NCI-H524 (cell line): Measurements from ENCODE around the gene LRRC8E.
"Not testable (repeated sequence)": the region's sequence is repeated elsewhere in the genome, so short reads cannot be mapped to it uniquely, and the experiment has no call there.

ENCODE experiments used
- DNase-seq, 2 experiments: peaks; one replicate each; lab custom pipeline; 2025; lab: John Stamatoyannopoulos, UW

Gene LRRC8E

DNA sequence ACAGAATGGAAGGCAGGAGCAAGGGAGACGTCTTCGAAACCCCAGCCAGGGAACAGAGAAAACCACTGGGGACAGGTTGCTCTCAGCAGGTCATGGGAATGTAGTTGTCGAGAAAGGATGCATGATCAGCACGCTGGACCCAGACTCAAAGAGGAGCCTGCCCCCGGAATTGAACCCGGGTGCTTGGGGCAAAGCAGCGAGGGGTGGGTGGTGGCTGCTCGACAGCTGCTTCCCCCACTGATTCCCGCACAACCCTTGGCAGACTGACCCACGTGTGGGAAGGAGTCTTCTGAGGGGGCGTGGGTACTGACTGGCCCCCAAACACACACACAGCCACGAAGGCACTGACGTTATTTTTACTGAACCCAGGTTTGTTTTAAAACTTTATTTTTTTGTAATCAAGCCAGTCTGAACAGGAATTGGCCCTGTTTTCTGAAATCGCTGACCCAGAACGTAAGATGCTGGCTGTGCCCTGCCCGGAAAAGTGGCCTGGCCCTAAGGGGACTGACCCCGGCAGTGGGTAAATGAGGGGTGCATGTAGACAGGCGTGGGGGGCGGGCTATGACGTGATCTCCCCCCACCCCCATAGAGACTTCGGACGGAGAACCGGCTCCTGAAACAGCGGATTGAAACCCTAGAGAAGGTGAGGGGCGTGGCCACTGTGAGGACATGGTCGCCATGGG is 32.7 kb upstream of the LRRC8E start:
- DNase-seq = no peak

DNA sequence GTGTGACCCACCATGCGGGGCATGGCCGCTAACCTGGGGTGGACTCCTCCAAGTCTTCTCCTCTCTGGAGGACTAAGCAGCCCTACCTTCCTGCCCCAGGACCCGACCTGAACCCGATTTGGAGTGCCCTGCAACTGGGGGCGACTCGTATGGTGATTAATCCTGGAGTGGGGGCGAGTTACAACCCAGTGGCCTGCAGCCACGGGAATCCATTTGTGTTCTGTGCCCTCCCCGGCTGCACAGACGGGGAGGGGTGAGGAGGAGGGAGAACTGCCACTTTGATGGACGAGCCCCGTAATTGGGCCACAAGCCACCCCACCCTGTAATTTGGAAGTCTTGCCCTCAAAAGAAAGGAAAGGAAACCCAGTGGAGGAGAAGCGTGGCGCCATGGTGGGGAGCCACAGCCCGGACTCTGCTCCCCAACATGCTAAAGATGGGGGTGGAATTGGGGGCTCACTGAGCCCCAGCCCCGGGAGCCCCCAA is 32.2 kb upstream of the LRRC8E start:
- DNase-seq = no peak

DNA sequence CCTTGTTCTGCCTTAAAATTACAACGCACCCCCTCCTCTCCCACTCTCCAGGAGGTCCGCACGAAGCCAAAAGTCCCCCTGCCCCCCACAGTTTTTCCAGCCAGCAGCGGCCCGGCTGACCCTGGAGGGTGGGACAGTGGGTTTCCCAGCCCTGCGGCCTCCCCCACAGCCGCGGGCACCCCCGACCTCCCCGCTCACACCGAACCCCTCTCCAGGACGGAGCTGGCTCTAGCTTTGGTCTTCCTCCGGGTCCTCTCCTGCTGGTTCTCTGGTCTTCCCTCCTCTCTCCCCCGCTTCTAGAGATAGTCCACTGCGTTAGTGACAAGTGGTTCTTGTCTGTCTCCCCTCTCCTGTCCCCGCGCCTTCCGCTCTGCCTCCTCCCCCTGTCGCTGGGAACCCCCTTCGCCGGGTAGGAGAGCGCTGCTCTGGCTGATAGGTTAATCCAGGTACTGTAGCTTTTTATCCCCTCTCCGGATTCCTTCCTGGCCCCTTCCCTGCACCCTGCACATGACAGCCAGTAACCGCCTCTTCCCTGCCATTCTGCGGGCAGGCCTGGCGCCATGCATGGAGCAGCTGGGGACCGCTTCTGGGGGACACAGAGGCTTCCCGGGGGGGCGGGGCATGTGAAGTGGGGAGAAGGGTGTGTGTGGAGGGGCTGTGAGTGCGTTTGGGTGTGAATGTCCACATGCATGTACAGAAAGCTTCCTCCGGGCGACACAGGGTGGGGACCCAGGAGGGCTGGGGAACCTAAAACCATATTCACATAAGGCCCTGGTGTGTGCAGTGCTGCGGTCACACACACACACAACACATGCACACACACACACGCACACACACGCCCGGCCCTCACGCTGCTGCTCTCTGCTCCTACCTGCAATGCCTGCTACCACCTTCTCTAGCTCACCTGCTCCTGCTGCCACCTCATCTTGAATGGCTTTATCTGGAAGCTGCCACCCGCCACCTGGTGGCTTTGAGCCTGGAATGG is 31.3 kb upstream of the LRRC8E start:
- DNase-seq = no peak

DNA sequence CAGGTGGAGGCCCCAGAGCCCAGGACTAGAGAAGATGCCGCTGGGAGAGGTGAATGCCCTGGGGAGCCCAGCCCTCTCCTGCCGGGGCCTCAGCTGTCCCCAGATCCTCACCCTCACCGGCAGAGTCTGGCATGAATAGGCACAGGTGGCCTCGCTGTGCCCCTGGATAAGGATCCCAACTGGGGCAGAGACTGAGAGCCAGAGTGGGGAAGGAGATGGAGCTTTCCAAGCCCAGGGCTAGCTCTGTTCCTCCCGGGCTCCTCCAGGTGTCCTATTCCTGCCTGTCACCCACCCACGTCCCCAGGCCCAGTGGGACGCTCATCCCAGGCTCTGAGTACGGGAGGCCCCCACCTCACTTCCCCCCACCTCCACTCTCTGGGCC is 30.6 kb upstream of the LRRC8E start:
- no peak for DNase-seq

DNA sequence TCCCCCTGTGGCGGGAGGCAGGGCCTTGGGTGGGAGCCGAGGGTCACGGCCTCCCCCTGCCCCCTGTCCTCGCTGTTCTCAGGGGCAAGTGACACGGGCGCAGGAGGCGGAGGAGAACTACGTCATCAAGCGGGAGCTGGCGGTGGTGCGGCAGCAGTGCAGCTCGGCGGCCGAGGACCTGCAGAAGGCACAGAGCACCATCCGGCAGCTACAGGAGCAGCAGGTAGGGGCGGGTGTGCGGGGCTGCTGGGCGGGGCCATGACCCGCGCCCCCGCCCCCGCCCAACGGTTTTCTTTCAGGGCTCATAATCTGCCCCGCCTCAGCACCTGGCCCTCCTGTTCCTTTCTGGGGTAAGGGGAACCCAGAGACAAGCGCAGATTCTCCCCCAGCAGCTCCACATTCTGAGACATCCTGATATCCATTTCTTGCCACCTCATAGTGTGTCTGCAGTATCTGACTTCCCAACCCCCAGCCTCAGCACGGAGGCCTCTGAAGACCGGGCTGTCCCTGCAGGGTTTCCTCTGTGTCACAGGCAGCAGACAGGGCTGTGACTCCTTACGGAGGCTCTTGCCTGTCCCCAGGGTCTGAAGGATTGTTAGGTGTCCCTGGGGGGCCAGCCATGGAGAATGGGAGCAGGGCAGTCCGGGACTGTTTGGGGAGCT is 30.1 kb upstream of the LRRC8E start:
- peak; percentile 49 to 77 for DNase-seq

DNA sequence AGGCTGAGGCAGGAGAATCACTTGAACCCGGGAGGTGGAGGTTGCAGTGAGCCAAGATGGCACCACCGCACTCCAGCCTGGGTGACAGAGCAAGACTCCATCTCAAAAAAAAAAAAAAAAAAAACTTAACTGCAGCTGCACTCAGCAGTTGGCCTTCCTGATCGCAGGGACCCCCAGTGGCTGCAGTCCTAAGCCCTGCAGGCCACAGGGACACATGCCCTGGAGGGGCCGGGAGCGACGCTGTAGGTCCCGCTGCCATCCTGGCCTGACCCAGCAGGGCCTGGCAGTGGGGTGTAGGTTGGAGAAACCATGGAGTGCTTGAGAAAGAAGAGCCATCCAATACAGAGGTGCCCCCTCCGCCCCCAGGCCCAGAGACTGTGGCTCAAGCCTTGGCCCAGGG is 29.2 kb upstream of the LRRC8E start:
- not testable (repeated sequence) for DNase-seq

DNA sequence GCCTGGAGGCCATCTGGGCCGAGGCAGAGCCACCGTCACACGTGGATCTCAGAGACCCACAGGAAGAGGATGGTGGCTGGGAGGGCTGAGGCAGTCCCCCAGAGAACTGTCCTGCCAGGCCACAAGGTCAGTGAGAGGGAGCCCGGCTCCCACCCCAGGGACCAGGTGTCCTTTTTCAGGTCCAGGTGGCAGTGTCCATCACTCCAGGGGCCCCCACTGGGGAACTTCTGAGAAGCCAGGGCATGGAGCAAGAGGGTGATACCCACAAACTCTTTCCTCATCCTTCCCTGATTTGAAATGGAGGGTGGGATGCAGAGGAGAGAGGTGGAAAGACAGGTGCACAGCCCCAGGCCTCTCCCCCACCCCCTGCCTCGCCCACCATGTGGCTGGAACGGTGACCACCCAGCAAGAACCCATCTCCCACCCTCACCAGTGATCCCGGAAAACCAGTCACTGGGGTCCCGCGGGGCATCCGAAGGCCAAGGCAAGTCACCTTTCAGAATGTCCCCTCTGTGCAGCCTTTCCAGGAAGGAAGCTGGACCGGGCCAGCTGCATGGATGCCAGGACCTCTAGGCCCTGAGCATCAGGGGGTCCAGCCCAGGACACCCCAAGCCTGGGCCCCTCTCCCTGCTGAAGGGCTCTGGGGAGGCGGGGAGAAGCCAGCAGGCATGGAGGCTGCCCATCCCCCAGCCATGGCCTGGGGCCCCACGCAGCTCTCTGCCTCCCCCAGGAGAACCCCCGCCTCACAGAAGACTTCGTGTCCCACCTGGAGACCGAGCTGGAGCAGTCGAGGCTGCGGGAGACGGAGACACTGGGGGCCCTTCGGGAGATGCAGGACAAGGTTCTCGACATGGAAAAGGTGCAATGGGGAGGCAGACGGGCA is 28.2 kb upstream of the LRRC8E start:
- no peak for DNase-seq

DNA sequence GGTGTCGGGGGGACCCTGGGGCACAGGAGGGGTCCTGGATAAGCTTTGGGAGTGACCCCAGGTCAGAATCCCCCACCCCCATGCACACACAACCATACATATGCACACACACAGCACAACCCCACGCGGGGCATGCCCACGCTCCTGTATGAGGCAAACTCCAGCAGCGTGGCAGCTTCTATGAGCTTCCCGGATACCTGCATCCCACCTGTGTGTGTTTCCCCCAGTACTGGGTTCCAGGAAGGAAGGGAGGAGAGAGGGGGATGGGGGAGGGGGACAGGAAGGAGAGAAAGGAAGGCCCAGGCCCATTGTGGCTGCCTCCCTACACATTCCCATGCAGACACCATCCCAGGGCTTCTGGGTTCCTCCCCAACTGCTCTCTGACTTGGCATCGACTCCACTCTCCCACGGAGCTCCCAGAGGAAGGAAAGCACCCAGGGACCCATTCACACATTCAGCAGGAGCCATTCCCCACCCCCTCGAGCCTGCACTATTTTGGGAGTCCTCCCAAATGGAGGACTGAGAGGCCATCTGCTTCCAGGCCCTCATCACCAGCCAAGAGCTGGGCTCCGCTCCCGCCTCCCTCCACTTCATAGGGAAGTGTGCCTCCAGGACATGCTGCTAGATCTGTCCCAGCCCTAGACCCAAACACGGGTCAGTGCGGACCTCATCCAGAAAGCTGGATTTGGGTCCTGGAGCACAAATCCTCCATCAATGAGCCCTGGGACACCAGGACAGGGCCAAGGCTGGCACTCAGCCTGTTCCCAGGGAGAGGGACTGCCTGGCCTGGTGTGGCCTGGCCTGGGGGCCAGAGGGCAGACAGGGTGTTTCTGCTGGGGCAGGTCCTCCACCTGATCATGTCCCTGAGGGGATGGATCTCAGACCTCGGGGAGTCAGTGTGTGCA is 27.3 kb upstream of the LRRC8E start:
- no peak for DNase-seq

DNA sequence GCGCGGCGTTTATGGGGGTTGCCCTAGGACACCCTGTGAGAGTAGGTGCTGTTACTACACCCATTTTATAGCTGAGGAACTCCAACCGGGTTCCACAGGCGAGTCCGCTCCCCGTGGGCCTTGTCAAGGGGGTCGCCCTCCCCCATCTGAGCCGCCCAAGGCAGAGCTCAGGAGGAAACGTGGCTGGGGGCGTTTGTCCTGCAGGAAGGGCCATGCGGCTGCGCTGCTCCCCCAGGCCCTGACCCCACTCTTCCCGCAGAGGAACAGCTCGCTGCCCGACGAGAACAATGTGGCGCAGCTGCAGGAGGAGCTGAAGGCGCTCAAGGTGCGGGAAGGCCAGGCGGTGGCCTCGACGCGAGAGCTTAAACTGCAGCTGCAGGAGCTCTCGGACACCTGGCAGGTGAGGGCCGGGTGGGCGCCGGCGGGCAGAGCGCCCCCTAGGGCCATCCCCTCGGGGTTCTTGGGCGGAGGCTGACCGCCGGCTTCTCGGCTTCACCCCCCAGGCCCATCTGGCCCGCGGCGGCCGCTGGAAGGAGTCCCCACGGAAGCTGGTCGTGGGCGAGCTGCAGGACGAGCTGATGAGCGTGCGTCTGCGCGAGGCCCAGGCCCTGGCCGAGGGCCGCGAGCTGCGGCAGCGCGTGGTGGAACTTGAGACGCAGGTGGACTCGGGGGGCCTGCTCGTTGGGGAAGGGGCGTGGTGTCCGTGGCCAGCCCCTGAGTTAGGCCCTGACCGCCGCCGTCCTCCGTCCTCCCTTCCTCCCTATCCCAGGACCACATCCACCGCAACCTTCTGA is 26.5 kb upstream of the LRRC8E start:
- DNase-seq = no peak

DNA sequence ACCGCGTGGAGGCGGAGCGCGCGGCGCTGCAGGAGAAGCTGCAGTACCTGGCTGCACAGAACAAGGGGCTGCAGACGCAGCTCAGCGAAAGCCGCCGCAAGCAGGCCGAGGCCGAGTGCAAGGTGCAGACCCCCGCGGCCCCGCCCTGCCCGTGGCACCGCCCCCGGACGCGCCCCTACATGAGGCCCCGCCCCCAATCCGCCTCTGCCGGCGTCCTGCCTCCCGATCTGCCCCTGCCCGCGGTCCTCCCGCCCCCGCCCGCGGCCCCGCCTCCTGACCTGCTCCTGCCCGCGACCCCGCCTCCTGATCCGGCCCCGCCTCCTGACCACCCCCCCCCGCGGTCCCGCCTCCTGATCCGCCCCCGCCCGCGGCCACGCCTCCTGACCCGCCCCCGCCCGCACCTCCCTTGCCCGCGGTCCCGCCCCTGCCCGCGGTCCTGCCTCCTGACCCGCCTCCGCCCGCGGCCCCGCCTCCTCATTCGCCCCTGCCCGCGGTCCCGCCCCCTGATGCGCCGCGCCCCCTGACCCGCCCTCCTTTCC is 25.8 kb upstream of the LRRC8E start:
- DNase-seq = no peak

DNA sequence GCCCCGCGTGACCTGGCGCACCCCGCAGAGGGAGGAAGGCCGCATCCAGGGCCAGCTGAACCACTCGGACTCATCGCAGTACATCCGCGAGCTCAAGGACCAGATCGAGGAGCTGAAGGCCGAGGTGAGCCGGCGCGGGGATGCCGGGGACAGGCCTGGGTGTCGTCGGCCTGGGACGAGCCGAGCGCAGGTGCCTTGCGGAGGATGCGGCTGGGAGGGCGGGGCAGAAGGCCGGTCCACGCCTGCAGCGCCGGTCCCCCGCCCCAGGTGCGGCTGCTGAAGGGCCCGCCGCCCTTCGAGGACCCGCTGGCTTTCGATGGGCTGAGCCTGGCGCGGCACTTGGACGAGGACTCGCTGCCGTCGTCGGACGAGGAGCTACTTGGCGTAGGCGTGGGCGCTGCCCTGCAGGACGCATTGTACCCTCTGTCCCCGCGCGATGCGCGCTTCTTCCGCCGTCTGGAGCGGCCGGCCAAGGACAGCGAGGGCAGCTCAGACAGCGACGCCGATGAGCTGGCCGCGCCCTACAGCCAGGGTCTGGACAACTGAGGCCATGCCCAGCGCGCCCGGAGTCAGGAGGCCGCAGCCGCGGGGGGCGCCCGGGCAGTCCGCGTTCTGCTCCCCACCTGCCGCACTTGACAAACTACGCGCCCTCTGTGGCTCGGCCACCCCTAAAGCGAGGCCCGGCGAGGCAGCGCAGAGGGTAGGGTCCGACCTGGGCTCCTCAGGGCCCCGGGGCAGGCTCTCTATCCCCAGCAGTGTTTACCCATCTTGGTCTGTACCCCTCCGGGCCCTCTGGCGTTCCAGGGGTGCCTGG is 24.9 kb upstream of the LRRC8E start:
- no peak for DNase-seq

DNA sequence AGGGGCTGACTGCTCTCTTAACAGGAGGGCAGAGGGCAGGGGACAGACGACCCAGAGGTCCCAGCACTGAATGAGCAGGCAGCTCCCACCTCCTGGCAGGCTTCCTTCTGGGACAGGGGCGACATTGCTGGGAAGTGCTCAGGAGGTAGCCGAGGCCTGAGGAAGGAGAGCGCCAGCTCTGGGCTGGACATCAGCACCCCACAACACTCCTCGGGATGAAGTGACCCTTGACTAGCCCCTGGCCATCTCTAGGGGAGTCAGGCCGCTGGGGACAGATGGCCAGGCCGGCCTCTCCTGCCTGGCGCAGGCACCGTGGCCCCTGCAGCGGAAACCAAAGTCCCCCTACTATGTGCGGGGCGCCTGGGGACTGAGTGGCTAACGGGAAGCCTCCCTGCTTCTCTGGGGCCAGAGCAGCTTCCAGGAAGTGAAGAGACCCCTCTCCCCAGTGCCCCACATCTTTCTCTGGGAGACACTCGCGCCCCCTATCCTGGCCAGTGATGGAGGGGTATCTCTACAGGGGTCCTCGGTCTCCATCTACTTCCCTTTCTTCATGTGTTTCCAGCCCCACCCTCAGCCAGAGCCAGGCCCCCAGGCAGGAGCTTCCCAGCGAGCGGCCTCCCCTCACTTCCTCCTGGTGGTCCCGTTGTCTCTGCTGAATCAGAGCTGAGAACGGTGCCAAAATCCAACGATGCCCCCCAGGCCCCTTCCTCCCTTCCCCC is 24.2 kb upstream of the LRRC8E start:
- DNase-seq = no peak

DNA sequence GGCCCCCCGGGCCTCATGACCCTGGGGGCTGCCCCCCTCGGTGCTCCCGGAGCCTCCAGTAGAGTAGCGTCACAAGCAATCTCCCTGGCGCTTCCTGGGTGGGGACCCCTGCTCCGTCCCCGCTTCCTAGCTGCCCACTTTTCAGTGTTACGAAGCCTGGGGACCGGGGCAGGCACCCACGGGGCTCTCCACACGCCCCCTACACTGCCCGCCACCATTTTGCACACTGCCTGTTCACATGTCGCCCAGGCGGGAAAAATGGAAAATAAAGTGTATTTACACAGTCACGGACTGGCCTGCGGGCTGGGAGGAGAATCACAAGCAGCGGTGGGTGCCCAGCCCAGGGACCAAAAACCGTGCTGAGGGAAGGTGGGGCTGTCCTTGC is 23.6 kb upstream of the LRRC8E start:
- DNase-seq = no peak

DNA sequence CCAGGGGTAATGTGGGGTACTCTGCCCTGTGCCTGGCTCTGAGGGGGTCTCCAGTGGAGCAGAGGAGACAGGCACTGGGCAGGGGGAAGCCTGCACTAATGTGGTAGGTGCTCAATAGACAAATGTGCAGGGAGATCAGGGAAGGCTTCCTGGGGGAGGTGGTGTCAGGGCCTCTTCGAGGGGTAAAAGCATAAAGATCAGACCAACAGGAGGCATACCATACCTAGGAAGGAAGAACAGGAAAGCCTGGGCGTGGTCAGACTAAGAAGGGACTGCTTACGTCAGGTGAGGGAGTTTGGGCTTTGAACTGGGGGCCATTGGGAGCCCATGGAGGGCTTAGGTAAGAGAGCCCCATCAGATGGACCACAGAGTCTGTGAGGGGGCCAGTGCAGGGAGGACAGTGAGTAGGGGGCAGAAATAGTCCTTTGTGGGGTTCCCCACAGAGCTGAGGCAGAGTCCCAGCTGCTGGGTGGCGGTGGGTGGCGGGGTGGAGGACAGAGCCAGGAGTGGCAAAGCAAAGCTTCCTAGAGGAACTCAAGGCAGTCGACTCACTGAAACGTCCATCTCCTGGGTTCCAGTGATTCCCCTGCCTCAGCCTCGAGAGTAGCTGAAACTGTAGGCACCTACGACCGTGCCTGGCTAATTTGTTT is 22.9 kb upstream of the LRRC8E start:
- DNase-seq = no peak

DNA sequence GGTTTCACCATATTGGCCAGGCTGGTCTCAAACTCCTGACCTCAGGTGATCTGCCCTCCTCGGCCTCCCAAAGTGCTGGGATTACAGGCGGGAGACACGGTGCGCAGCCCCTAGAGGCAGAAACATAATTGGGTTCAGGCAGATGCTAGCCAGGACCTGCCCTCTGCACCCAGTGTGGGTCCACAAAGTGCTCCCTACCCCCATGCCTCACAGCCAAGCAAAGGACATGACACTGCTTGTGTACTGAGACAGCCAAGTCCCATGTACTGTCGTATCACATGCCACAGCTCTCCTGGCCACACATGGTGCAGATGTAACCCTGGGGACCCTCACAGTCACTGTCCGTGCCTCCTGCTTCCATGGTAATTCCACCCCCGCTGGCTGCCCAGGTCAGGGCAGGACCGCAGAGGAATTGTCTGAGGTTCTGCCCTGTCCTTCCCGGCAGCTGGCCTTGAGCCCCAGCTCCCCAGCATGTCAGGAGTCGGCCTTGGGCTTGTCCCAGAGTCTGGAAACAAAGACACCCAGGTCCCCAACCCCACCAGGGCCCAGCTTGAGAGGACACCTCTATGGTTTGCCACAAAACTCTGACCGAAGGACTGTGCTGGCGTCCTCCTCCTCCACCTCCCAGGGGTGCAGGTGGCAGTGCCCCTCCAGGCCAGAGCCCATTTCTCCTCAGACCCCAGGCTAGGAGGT is 21.8 kb upstream of the LRRC8E start:
- DNase-seq = no peak

DNA sequence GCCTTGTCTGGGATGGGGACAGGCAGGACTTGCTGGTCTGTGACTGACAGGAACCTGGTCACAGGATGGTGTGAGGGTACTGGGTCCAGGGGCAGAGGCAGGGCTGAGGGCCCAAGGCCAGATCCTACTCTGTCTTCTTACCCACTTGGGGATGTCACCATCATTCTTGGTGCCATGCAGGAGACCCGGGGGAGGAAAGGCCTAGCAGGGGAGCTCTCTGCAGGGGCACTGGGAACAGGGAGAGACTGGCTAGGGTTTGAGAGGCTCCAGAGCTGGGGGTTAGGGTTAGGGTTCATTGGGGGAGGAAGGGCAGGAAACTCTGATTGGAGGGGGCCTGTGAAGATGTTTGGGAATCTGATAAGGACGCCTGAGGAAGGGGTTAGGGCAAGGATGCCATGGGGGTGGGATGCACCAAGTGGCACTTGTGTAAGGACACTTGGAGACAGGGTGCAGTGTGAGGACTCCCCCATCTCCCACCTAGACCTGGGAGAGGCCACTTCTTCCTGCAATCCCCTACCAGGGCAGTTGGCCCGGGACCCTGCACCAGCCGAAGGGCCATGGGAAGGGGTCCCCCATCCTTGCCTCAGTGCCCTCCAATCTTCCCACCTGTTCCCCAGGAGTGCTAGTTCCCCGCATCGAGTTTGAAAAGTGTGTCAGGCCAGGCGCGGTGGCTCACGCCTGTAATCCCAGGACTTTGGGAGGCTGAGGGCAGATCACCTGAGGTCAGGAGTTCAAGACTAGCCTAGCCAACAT is 21.0 kb upstream of the LRRC8E start:
- no peak for DNase-seq
